HEK293 (cell line): ENCODE data around the gene TRDMT1.

Experiments used
- CTCF ChIA-PET: fragments of 350-600 bp; formaldehyde crosslinking; extraction: SDS; loops from one replicate; lab custom pipeline; 2021; ENCODE audit warnings: antibody characterized with exemption; lab: Yijun Ruan, JAX
- POLR2A ChIA-PET: fragments of 300-600 bp; formaldehyde crosslinking; extraction: SDS; loops from one replicate; lab custom pipeline; 2020; ENCODE audit warnings: antibody characterized with exemption, inconsistent platforms; lab: Yijun Ruan, JAX
- H3K27ac ChIP-seq: fragments of 200-500 bp; sonication (Bioruptor generic); 2 replicates; pipeline ENCODE4 v1.5.1; 2014; ENCODE audit warnings: low read depth, low read length, control low read depth, inconsistent platforms; ENCODE audit errors: extremely low read depth
- H3K36me3 ChIP-seq, 2 experiments: fragments of 200-500 bp in 1 of 2; sonication (Bioruptor generic) in 1 of 2; 1 replicate in 1 of 2; 2 replicates in 1 of 2; pipeline ENCODE4 v1.5.1; 2014 to 2017; ENCODE audit warnings: inconsistent platforms in 2 of 2, low read length in 2 of 2; ENCODE audit not compliant: control insufficient read depth in 2 of 2, insufficient read depth in 1 of 2
- H3K4me1 ChIP-seq: fragments of 200-500 bp; sonication (Bioruptor generic); 2 replicates; pipeline ENCODE4 v1.5.1; 2014; ENCODE audit warnings: mild to moderate bottlenecking, low read length, inconsistent platforms; ENCODE audit not compliant: control insufficient read depth, insufficient read depth
- H3K4me3 ChIP-seq: 2 replicates; pipeline ENCODE4 v1.5.1; 2011; ENCODE audit warnings: low read depth, mild to moderate bottlenecking, control low read depth, low read length, moderate library complexity
- H3K9me3 ChIP-seq: fragments of 200-500 bp; sonication (Bioruptor generic); 2 replicates; pipeline ENCODE4 v1.5.1; 2014; ENCODE audit warnings: low read depth, low read length, inconsistent platforms; ENCODE audit not compliant: control insufficient read depth, insufficient read depth
- GLI2 ChIP-seq: fragments of 450-650 bp; formaldehyde crosslinking; IDR thresholded peaks from 2 replicates; pipeline ENCODE4; 2017; ENCODE audit warnings: missing biosample characterization, missing genetic modification characterization, low read depth, borderline replicate concordance
- GLIS1 ChIP-seq: fragments of 450-650 bp; formaldehyde crosslinking; IDR thresholded peaks from 2 replicates; pipeline ENCODE4 v1.5.1; 2016; ENCODE audit warnings: missing biosample characterization, missing genetic modification characterization
- KLF9 ChIP-seq: fragments of 450-650 bp; formaldehyde crosslinking; IDR thresholded peaks from 2 replicates; pipeline ENCODE4 v1.5.1; 2016; ENCODE audit warnings: missing biosample characterization, missing genetic modification characterization, low read depth
- PBX3 ChIP-seq: sonication (generic); formaldehyde crosslinking; IDR thresholded peaks from 2 replicates; pipeline ENCODE4 v1.8.1; 2022; ENCODE audit warnings: mild to moderate bottlenecking, moderate library complexity, missing genetic modification reagents
- SP3 ChIP-seq: fragments of 450-650 bp; formaldehyde crosslinking; IDR thresholded peaks from 2 replicates; pipeline ENCODE4 v1.5.1; 2016; ENCODE audit warnings: missing biosample characterization, missing genetic modification characterization
- TCF7L2 ChIP-seq: IDR thresholded peaks from 2 replicates; pipeline ENCODE4 v1.6.1; 2011; ENCODE audit warnings: low read depth, mild to moderate bottlenecking, inconsistent platforms, low read length, moderate library complexity, borderline replicate concordance
- YY1 ChIP-seq: fragments of 450-650 bp; formaldehyde crosslinking; IDR thresholded peaks from 2 replicates; pipeline ENCODE4 v1.5.1; 2018; ENCODE audit warnings: missing biosample characterization, missing genetic modification characterization
- YY2 ChIP-seq: fragments of 450-650 bp; formaldehyde crosslinking; IDR thresholded peaks from 2 replicates; pipeline ENCODE4 v1.5.1; 2016; ENCODE audit warnings: missing biosample characterization, missing genetic modification characterization
- ZNF2 ChIP-seq: fragments of 450-650 bp; formaldehyde crosslinking; IDR thresholded peaks from 2 replicates; pipeline ENCODE4 v1.5.1; 2016; ENCODE audit warnings: missing biosample characterization, missing genetic modification characterization
- ZNF248 ChIP-seq: fragments of 450-650 bp; formaldehyde crosslinking; IDR thresholded peaks from 2 replicates; pipeline ENCODE4 v1.5.1; 2017; ENCODE audit warnings: missing biosample characterization, missing genetic modification characterization
- ZNF280C ChIP-seq: fragments of 450-650 bp; formaldehyde crosslinking; IDR thresholded peaks from 2 replicates; pipeline ENCODE4 v1.5.1; 2016; ENCODE audit warnings: missing biosample characterization, missing genetic modification characterization
- ZNF391 ChIP-seq: fragments of 450-650 bp; formaldehyde crosslinking; IDR thresholded peaks from 2 replicates; pipeline ENCODE4 v1.5.1; 2016; ENCODE audit warnings: low read depth, missing biosample characterization, missing genetic modification characterization, borderline replicate concordance
- ZNF48 ChIP-seq: fragments of 450-650 bp; formaldehyde crosslinking; IDR thresholded peaks from 2 replicates; pipeline ENCODE4 v1.5.1; 2016; ENCODE audit warnings: missing biosample characterization, missing genetic modification characterization
- TF ChIP-seq, protein P1 (sequence below): fragments of 450-650 bp; IDR thresholded peaks from 2 replicates; pipeline ENCODE4 v1.5.1; 2018; ENCODE audit warnings: missing biosample characterization, mild to moderate bottlenecking, missing genetic modification characterization
- TF ChIP-seq, protein P2 (sequence below): fragments of 450-650 bp; formaldehyde crosslinking; IDR thresholded peaks from 2 replicates; pipeline ENCODE4 v1.5.1; 2016; ENCODE audit warnings: missing biosample characterization, missing genetic modification characterization, low read depth
- TF ChIP-seq, protein P3 (sequence below): fragments of 450-650 bp; formaldehyde crosslinking; IDR thresholded peaks from 2 replicates; pipeline ENCODE4 v1.5.1; 2017; ENCODE audit warnings: missing biosample characterization, missing genetic modification characterization

TRDMT1 gene

GRCh38 chr10:17144032-17144431, 57.4 kb downstream of the TRDMT1 start (continued):
- TF ChIP-seq PBX3 (CRISPR knock-in tag) (no peak), YY1 (no peak), GLI2 (tag by site-specific recombination) (no peak), ZNF2 (tag by site-specific recombination) (no peak)
- TF ChIP-seq, protein P1, sequence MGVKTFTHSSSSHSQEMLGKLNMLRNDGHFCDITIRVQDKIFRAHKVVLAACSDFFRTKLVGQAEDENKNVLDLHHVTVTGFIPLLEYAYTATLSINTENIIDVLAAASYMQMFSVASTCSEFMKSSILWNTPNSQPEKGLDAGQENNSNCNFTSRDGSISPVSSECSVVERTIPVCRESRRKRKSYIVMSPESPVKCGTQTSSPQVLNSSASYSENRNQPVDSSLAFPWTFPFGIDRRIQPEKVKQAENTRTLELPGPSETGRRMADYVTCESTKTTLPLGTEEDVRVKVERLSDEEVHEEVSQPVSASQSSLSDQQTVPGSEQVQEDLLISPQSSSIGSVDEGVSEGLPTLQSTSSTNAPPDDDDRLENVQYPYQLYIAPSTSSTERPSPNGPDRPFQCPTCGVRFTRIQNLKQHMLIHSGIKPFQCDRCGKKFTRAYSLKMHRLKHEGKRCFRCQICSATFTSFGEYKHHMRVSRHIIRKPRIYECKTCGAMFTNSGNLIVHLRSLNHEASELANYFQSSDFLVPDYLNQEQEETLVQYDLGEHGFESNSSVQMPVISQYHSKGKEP (tag by site-specific recombination), result no peak
- TF ChIP-seq, protein P2, sequence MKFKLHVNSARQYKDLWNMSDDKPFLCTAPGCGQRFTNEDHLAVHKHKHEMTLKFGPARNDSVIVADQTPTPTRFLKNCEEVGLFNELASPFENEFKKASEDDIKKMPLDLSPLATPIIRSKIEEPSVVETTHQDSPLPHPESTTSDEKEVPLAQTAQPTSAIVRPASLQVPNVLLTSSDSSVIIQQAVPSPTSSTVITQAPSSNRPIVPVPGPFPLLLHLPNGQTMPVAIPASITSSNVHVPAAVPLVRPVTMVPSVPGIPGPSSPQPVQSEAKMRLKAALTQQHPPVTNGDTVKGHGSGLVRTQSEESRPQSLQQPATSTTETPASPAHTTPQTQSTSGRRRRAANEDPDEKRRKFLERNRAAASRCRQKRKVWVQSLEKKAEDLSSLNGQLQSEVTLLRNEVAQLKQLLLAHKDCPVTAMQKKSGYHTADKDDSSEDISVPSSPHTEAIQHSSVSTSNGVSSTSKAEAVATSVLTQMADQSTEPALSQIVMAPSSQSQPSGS (tag by site-specific recombination), result no peak
- TF ChIP-seq, all 188 proteins: peak for 0

- ChIA-PET CTCF (interaction anchor here (1.0 kb wide), 1 partner anchor 8 kb away, joined by 4 read pairs; no protein-coding TSS in a partner anchor), POLR2A (no interaction called here)
- H3K4me1 ChIP-seq, result peaks cover 4% of the 10 kb centered on the region
- TF ChIP-seq GLIS1 (tag by site-specific recombination), result no peak
- TF ChIP-seq YY2 (tag by site-specific recombination), result no peak
- no peak for TF ChIP-seq ZNF391
- no peak for TF ChIP-seq SP3 (tag by site-specific recombination)
- no peak for TF ChIP-seq ZNF248 (tag by site-specific recombination)
- TF ChIP-seq ZNF48 (tag by site-specific recombination), result no peak
- no peak for TF ChIP-seq KLF9
- TF ChIP-seq ZNF280C (tag by site-specific recombination), result no peak
- no peak for TF ChIP-seq TCF7L2
- TF ChIP-seq, protein P3, sequence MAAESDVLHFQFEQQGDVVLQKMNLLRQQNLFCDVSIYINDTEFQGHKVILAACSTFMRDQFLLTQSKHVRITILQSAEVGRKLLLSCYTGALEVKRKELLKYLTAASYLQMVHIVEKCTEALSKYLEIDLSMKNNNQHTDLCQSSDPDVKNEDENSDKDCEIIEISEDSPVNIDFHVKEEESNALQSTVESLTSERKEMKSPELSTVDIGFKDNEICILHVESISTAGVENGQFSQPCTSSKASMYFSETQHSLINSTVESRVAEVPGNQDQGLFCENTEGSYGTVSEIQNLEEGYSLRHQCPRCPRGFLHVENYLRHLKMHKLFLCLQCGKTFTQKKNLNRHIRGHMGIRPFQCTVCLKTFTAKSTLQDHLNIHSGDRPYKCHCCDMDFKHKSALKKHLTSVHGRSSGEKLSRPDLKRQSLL (tag by site-specific recombination), result no peak
- no peak overlapping the region for H3K4me3 ChIP-seq
- H3K9me3 ChIP-seq, result no peaks in the 10 kb centered on the region
- no peak overlapping the region for H3K27ac ChIP-seq
- H3K36me3 ChIP-seq, result no peaks in the 10 kb centered on the region
Measured at GRCh38 chr10:17143055-17143690, 58.3 kb downstream of the TRDMT1 start.
